T-helper 2 cell treated with Interferon-gamma antibody and Interleukin-4, amounts not matched to agents 100 ng/mL and 5 ng/mL, for 36 hours (primary cell): ENCODE results near the gene RBM20. TPM values are rescaled to one million over a fixed set of nuclear protein-coding genes. Genes with fewer than 3 reads are reported as not detected.
"Not testable (repeated sequence)": the region's sequence is repeated elsewhere in the genome, so short reads cannot be mapped to it uniquely, and the experiment has no call there.

Source experiments
- intact Hi-C: fragments of 100-400 bp; cut with micrococcal nuclease; formaldehyde crosslinking; loops from one replicate; pipeline ENCODE4 v1.15.1; 2023
- total RNA-seq: library from RNA; stranded (reverse); gene quantifications from 2 replicates; pipeline ENCODE4 v1.2.3, GENCODE V29; 2022

Gene RBM20
- total RNA-seq, 1 donor from 2014 or later = 0.09 TPM

DNA sequence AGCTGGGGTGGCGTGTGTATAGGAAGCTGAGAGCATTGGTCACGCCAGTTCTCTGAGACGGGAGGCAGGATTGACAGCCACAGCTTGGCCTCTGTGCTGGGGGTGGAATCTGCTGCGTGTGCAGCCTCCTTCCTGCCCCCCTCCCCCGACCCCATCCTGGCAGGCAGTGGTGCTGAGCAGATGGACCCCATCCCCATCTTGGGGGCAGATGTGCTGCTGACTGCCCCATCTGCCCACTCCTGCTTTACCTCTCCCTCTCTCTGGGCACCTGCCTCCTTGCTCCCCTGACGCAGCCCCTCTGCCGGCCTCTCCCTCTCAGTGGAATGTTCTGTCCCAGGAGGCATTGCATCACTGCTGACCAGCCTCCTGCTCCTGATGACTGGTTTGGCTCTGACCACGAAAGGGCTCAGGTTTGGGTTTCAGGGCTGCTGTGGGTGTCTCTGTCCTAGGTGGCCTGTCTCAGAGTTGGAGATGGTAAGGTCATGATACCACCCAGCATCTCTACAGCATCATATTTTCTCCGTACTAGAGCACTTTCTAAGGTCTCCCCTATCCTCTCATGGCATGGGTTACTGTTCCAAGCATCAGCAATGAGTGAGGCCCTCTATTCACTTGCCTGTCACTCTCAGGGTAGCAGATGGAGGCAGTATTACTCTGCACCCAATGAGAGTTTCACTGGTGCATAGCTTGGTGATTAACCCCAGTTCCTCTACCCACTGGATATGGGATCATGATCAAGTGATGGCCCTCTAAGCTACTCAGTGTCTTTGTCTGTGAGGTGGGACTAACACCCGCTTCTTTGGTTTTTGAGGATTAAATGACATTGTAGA lies 81.9 kb downstream of the RBM20 start:
- intact Hi-C loops = no loop called here

DNA sequence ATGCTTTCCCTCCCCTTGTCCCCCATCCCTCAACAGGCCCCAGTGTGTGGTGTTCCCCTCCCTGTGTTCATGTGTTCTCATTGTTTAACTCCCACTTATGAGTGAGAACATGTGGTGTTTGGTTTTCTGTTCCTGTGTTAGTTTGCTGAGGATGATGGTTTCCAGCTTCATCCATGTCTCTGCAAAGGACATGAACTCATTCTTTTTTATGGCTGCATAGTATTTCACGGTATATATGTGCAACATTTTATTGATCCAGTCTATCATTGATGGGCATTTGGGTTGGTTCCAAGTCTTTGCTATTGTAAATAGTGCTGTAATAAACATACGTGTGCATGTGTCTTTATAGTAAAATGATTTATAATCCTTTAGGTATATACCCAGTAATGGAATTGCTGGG lies 83.6 kb downstream of the RBM20 start:
- intact Hi-C loops = not testable (repeated sequence)

DNA sequence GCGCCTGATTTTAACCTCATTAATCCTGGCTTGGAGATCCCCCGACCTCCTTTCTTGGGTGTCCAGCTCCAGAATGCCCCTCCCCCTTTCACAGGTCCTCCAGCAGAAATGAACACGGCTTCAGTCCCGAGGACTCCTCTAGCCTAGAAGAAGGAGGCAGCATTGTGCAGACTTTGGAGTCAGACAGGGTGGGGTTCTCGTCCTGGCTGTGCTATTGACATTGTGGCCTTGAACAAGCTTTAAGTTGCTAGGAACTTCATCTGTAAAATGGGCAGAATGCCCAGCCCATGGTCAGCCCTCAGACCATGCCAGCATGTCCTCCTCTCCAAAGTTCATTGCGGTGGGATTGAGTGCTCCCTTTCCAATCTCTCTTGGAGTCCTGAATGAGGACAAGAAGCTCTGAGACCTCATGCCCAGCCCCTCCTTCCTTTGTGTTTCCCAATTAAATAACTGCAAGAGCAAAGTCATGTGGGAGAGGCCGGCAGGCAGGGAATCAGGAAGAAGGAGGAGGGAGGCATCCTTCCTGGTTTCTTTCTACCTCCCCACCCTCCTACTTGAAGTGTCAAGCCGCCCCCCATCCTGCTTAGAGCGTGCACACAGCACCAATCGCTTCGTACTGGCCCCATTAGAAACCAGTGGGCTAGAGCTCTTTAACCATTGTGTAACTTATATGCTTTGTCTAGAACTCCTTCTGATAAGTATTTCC lies 86.4 kb downstream of the RBM20 start:
- intact Hi-C loops = no loop called here

DNA sequence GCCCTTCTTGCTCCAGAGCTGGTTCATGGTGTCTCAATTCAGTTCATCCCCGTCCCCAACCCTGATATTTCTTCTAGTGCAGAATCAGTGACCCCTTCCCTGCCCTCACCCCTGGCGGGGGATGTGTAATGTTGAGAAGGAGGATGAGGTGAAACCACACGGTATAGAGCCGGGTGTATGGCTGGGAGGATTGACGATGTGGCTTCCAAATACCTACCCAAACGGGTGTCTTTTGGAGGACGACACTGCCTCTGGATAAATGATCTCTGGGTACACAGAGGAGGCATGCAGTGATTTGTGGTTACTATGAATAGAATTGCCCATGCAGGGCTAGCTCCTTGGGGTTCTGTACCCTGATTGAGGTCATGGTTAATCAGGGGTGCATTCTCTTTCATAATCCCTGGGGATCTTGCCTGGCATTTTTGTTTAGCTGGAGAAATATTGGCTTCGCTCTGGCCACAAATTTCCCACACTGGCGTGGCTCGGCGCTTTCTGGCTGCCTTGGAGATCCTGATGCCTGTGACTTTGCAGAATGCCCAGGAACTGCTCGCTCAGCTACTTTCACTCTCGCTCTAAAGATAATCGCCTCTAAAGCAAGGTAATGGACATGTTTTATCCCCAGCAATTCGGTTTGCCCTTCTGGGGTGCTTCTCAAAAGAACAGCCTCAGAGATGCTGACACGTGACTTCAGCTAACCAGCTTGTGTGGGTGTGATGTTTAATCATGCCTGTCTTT lies 89.2 kb downstream of the RBM20 start:
- intact Hi-C loops = no loop called here

DNA sequence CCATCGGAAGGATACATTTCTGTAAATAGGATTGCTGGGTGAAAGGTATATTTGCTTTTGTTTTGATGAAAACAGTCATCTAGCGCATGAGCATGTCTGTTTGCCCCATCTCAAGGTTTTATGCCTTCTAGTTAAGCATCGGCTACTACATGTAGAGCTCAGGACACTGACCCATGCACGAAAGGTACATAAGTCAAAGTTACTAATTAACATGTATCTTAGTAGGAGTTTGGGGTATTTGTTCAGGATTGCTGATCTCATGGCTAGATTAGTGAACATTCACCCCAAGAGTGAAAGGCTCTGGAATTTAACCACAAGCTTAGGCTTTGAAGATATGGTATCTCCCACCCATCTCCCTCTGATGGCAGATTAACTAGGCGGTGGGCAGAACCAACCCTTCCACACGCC lies 91.5 kb downstream of the RBM20 start:
- intact Hi-C loops = no loop called here

DNA sequence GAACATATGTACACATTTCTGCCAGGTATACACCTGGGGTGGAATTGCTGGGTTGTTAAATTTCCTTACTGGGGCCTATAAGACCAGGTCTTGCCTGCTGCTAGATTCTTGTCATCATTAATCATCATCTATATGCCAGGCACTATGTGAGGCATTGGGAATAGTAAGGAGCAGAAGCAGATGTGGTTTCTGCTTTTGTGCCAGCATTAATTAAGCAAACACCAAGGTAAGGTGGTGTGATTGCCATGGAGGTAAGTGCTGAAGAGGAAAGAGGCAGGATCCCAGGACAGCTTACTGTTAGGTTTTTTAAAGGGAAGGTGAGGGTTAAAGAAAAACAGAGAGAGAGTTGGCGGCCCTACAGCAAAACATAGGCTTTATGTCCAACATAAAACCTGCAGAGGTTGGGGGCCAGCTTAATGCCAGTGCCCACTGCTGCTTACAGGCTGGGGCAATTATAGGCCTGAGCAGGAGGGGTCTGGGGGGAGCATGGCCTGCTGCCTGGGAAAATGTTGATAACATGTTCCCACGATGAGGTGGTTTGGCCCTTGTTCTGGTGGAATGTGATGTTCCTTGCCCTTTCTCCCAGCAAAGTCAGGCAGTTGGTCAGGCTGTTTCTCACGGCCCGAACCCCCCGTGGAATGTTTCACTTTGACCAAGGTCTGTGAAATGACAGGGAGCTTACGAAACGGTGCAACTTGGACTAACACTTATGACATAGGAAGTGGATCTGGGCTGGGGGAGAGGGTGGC lies 93.9 kb downstream of the RBM20 start:
- intact Hi-C loops = no loop called here

DNA sequence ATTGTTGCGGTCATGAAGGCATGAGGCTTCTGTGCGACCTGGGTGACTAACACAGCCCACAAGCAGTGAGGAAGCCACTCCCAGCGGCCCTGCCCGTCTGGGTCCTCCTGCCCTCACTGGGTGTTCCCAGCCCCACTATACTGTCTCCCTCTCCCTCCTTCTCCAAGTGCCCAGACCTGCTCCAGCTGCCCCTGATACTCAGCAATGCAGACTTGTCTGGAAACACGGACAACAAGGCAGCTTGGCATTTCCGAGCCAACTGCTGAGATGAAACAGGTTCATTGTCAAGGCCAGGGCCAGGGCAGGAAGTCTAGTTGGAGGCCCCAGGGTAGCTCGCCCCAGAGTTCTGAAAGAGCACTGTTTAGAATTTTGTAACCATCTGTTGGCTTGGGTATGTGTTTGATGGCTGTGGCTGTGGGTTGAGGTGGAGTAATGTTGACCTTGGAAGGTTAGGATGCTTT lies 95.7 kb downstream of the RBM20 start:
- intact Hi-C loops = no loop called here

DNA sequence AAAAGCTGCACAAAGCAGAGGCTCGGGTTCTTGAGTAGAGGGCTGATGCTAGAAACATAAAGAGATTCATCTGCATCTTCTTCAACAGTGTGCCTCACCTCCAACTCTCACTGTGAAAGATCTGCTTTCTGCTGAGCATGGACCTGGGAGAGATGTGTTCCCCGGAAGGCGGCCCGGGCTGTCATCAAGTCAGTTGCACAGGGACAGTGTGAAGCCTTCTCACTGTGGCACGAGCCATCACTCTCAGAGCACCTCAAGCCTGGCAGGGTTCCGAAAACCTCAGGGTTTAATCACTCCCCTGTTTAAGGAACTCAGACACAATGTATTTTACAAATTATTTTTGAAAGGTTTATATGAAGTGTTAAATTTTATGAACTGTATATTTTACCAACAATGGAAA lies 98.7 kb downstream of the RBM20 start:
- intact Hi-C loops = no loop called here

DNA sequence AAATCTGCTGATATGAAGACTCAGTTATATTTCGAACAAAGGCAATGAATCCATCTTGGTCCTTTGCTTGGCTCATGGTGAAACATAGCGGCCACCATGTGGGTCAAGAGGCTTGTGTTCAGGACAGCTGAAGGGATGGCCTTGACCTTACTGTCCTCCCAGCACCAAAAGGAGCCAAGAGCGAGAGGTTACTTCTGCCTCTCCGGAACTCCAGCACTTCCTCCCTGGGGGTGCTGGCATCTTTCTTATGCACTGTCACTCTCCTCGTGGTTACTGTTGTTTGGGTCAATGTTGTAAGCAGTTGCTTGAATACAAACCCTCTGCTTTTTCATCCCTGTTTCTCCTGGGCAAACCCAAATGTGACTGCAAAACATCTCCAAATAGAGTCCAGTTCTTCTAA lies 100.6 kb downstream of the RBM20 start:
- intact Hi-C loops = loop anchor here (5.0 kb wide), 2 partner anchors 132 to 853 kb away; no protein-coding TSS in a partner anchor

DNA sequence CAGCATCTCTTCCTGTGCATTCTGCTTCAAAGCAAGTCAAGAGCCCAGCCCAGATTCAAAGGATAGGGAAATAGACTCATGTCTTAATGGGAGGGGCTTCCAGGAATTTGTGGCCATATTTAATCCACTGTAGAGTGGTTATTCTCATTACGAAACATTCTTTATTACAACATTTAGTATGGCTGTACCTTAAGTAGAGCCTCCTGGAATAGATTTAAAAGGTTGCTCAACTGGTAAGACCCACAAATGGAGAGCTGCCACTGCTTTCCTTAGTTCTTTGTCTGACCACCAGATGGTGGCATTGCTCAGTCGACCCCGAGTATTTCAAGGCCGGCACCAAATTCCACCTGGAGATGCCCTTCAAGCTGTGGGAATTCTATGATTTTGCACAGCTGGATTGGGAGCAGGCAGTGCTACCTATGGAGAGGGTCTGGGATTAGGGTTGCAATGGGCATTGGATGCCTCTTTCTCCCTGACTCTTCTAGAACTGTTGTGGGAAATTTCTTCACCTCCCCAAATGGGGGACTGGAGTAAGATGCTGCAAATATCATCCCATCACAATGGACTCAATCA lies 102.2 kb downstream of the RBM20 start:
- intact Hi-C loops = loop anchor here (1.0 to 5.0 kb wide), 8 partner anchors 28 to 851 kb away; partner anchors contain the start of genes BBIP1 and SHOC2

DNA sequence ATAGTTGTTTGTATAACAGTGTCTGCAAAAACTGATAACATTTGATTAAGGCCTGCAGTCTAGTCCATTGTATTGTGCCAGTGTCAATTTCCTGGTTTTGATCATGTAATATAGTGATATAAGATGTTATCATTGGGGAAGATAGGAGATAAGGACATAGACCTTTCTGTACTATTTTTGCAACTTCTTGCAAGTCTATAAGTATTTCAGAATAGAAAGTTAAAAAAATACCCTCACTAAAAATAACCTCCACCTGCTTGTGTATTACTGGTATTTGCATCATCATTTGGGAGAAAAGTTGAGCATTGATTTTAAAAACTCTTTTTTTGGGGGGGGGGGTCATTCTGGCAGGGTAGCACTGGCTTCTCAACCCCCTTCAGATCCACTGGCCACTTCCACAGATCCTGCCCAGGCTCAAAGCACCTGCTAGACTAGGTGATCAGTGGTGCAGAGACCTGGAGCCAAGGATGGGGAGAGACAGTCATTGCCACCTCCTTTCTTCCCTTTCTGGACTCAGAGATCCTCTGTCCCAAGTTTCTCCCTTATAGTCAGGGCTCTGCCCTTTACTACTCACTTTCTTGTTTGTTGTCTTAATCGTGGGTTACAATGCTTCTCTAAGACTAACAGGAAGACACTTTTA lies 103.0 kb downstream of the RBM20 start:
- intact Hi-C loops = loop anchor here (1.0 to 5.0 kb wide), 8 partner anchors 28 to 850 kb away; partner anchors contain the start of genes BBIP1 and SHOC2

DNA sequence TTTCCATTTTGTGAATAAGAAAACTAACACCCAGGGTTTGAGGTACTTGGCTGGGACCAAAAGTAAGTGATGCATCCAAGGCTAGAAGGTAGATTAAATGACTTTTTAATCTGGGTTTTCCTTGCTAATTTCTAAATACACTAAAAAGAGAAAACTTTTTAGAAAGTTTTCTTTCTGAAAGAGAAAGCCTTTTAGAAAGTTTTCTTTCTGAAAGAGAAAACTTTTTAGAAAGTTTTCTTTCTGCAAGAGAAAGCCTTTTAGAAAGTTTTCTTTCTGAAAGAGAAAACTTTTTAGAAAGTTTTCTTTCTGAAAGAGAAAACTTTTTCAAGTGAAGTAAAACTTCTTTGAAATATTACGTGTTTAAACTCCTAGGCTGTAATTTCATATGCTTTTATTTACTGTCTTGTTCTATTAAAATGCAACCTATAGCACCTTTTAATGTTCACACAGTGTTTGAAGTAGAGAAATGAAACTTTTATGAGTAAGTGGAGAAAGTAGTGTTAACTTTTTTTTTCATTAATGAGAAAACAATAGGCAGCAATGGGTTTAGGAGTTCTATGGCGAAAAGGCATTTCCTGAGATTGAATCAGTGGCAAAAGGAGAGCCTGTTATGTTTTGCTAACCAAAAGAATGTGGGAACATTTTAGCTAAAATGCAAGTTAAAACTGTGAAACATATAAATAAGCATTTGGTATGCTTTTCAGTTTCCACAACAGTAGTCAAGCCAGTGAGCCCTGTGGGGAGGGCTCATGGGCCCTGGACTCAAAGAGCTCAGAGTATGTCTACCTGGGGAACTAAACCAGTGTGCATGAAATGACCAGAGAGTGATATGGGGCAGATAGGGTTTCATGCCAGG lies 103.7 kb downstream of the RBM20 start:
- intact Hi-C loops = loop anchor here (2.0 to 5.0 kb wide), 6 partner anchors 27 to 849 kb away; no protein-coding TSS in a partner anchor

DNA sequence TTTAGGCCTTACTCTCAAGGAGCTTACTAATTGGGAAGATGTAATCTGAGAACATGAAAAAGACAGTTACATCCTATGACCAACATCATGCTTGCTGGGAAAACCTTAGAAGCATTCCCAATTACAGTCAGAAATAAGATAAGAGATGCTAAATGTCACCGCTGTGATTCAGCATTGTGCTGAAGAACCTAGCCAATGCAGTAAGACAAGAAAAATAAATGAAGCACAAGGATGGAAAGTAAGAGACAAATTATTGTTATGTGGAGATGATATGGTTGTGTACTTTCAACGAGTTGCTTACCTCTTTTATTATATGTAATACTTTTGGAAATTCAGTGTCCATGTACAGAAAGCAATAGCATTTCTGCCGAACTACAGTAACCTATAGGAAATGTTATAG lies 104.8 kb downstream of the RBM20 start:
- intact Hi-C loops = loop anchor here (5.0 kb wide), 2 partner anchors 137 to 848 kb away; no protein-coding TSS in a partner anchor

DNA sequence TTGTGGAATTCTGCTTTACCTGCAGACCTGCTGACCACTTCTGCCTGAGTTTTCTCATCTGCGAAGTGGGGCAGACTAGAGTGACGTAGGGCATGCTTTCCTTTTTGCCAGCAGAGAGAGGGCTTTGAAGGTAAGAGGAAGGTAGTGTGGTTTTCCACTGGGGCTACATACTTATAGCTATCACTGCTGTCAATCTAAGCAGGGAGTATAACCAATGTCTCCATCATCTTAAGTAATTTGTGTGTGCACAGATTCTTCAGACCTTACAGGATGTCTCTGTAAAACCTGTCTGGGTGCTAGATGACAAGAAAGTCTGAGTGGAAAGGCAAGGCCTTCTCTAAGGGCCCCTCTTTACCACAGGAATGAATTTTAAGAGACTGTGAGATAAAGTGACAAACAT lies 106.8 kb downstream of the RBM20 start:
- intact Hi-C loops = no loop called here

DNA sequence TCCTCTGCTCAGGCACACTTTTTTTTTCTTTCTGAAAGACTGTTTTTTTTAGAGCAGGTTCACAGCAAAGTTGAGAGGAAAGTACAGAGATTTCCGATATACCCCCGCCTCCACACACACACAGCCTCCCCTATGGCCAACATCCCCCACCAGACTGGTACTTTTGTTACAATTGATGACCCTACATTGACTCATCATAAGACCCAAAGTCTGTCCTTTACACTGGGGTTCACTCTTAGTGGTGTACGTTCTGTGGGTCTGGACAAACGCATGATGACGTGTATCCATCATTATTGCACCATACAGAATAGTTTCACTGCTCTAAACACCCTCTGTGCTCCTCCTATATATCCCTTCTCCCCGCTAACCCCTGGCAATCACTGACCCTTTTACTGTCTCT lies 107.7 kb downstream of the RBM20 start:
- intact Hi-C loops = no loop called here

DNA sequence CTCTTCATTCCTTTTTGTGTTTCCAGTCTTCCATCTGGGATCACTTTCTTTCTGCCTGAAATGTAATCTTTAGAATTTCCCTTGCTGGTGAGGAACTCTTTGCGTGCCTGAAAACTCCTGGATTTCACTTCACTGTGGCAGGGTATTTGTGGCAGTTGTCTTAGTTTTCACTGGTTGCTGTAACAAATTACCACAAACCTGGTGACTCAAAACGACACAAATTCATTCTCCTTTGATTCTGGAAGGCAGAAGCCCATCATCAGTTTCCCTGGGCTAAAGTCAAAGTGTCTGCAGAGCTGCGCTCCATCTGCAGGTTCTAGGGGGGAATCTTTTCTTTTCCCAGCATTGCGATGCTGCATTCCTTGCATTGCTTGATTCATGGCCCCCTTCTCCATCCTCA lies 109.3 kb downstream of the RBM20 start:
- intact Hi-C loops = no loop called here

DNA sequence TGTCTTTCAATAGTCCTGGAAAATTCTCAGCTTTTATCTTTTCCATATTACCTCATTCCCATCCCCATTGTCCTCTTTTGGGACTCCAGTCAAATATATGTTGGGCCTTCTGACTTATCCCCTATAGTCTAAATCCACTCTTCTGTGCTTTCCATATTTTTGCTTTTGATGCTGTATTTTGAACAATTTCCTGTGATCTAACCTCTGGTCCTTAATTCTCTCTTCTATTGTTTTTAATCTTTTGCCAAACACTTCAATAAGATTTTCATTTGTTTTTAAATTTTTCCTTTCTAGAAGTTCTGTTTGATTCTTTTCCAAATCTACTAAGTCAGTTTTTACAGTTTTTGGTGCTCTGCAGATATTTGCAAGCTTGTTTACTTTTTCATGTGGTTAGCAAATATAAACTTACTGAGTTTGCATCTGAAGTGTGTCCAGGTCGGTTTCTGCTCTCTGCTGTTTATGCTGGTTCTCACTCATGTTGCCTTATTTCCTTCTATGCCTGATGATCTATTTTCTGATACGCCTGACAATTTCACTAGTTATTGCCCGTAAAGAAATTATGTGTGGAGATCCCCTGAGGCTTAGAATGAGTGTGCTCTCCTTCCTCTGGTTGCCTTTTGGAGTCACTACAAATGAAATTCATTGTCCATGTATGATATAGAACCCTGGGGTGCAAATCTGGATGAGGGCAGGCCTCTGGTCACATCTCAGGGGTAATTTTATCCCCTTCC lies 110.4 kb downstream of the RBM20 start:
- intact Hi-C loops = no loop called here

DNA sequence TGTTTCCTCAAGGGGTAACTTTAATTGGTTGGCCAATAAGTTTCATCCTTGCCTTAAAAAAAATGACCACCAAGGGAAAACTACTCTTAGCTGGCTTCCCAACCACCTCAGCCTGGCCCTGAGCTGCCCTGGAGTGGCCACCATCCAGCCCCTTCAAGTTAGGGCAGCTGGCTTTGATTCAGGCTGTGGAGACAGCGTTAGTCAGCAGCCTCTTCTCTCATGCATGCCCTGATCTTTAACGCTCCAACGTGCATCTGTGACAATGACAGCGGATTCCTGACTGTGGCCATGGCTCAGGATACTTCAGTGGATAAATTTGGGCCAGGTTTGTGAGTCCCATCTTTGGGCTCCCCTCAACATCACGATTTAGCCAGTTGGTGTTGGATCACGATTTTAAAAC lies 111.6 kb downstream of the RBM20 start:
- intact Hi-C loops = no loop called here
